ENCODE measurements around the gene MCEMP1.

The MCEMP1 gene

DNA sequence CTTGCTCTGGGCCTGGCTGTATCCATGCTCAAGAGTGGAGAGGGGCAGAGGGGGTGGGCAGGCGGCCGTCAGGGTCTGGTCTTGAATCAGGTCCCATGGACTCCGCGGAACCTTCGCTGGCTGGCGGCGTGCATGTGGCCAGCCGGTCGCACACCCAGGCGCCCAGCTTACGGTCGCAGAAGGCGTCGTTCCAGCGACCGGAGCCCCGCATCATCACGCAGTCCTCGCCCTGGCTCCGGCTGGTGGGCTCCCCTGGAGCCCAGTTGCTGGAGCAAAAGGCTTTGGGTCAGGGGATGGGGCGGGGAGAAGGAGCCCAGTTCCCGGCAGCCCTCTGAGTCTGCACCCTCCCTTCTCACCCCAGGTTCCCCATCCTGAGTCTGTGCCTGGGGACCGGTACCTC, 12.3 kb downstream of the MCEMP1 start:
- Histone ChIP-seq H4K20me1 (ENCODE audit: control insufficient read depth, insufficient read depth, low read depth, low read length) (no peaks in the 10 kb centered on the region; the same call in 1 of the 2 replicates), H3K27me3 (ENCODE audit: control insufficient read depth, low read length) (no peaks in the 10 kb centered on the region), H3F3A (ENCODE audit: control insufficient read depth, insufficient read depth) (no peaks in the 10 kb centered on the region), H3K27ac (ENCODE audit: low read depth, low read length) (no peak overlapping the region), H3K4me3 (ENCODE audit: low read length) (no peak overlapping the region), H3K4me2 (ENCODE audit: low read length) (no peak overlapping the region), H3K4me1 (ENCODE audit: control insufficient read depth, low read length) (no peaks in the 10 kb centered on the region), H3K9me2 (replicated peaks; ENCODE audit: control insufficient read depth, low read length) (no peaks in the 10 kb centered on the region), H3K36me3 (ENCODE audit: control insufficient read depth, low read length) (no peaks in the 10 kb centered on the region), H3K79me2 (ENCODE audit: control insufficient read depth, low read length) (no peaks in the 10 kb centered on the region), H3K9me3 (ENCODE audit: control insufficient read depth, insufficient read depth, low read length) (no peaks in the 10 kb centered on the region)
- TF ChIP-seq, protein P1, sequence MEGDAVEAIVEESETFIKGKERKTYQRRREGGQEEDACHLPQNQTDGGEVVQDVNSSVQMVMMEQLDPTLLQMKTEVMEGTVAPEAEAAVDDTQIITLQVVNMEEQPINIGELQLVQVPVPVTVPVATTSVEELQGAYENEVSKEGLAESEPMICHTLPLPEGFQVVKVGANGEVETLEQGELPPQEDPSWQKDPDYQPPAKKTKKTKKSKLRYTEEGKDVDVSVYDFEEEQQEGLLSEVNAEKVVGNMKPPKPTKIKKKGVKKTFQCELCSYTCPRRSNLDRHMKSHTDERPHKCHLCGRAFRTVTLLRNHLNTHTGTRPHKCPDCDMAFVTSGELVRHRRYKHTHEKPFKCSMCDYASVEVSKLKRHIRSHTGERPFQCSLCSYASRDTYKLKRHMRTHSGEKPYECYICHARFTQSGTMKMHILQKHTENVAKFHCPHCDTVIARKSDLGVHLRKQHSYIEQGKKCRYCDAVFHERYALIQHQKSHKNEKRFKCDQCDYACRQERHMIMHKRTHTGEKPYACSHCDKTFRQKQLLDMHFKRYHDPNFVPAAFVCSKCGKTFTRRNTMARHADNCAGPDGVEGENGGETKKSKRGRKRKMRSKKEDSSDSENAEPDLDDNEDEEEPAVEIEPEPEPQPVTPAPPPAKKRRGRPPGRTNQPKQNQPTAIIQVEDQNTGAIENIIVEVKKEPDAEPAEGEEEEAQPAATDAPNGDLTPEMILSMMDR (IDR thresholded peaks at IDR 0.05; ENCODE audit: low read depth, low read length, poor library complexity, severe bottlenecking), result no peak
- no peak for TF ChIP-seq EZH2phosphoT487 (IDR thresholded peaks at IDR 0.05; ENCODE audit: borderline replicate concordance, low read length)

DNA sequence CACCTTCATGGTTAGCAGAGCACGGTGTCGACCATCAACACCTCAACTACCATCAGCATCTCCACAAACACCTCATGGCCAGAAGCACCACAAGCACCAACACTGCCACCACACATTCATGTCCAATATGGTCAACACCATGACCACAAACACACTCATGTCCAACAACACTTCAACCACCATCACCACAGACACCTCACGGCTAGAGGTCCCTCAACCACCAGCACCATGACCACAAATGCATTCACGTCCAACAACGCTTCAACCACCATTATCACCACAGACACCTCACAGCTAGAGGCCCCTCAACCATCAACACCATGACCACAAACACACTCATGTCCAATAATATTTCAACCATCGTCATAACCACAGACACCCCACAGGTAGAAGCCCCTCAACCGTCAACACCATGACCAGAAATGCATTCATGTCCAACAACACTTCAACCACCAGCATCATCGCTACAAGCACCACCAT, 13.9 kb downstream of the MCEMP1 start:
- H3K27me3 ChIP-seq (ENCODE audit: control insufficient read depth, low read length), result peaks cover 12% of the 10 kb centered on the region
- no peak overlapping the region for H3K4me2 ChIP-seq (ENCODE audit: low read length)
- TF ChIP-seq, protein P1 (IDR thresholded peaks at IDR 0.05; ENCODE audit: low read depth, low read length, poor library complexity, severe bottlenecking), result no peak
- H3K9me3 ChIP-seq (ENCODE audit: control insufficient read depth, insufficient read depth, low read length), result no peaks in the 10 kb centered on the region
- no peaks in the 10 kb centered on the region for H3K9me2 ChIP-seq (replicated peaks; ENCODE audit: control insufficient read depth, low read length)
- no peak overlapping the region for H3K27ac ChIP-seq (ENCODE audit: low read depth, low read length)
- no peaks in the 10 kb centered on the region for H3K36me3 ChIP-seq (ENCODE audit: control insufficient read depth, low read length)
- H3K4me3 ChIP-seq (ENCODE audit: low read length), result no peak overlapping the region
- no peaks in the 10 kb centered on the region for H3K79me2 ChIP-seq (ENCODE audit: control insufficient read depth, low read length)
- H3K4me1 ChIP-seq (ENCODE audit: control insufficient read depth, low read length), result no peaks in the 10 kb centered on the region; the same call in 1 of the 2 replicates
- no peaks in the 10 kb centered on the region for H4K20me1 ChIP-seq (ENCODE audit: control insufficient read depth, insufficient read depth, low read depth, low read length)
- no peaks in the 10 kb centered on the region for H3F3A ChIP-seq (ENCODE audit: control insufficient read depth, insufficient read depth)

DNA sequence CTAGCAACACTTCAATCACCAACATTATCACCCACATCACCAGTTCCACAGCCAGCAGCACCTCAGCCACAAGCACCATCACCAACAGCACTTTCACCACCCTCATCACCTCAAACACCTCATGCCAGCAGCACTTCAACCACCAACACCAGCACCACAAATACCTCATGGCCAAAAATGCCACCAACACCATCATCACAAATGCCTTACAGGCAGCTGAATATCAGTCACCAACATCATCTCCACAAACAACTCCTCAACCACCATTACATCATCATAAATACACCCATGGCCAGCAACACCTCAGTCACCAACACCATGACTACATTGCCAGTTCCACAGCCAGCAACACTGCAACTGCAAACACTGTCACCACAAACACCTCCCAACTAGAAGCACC, 14.6 kb downstream of the MCEMP1 start:
- Histone ChIP-seq H3K79me2 (ENCODE audit: control insufficient read depth, low read length) (no peaks in the 10 kb centered on the region), H3K9me2 (replicated peaks; ENCODE audit: control insufficient read depth, low read length) (no peaks in the 10 kb centered on the region), H3K27me3 (ENCODE audit: control insufficient read depth, low read length) (peaks cover 13% of the 10 kb centered on the region), H3K4me1 (ENCODE audit: control insufficient read depth, low read length) (no peaks in the 10 kb centered on the region; the same call in 1 of the 2 replicates), H3K27ac (ENCODE audit: low read depth, low read length) (no peak overlapping the region), H3F3A (ENCODE audit: control insufficient read depth, insufficient read depth) (no peaks in the 10 kb centered on the region), H3K36me3 (ENCODE audit: control insufficient read depth, low read length) (no peaks in the 10 kb centered on the region), H3K4me3 (ENCODE audit: low read length) (no peak overlapping the region), H4K20me1 (ENCODE audit: control insufficient read depth, insufficient read depth, low read depth, low read length) (no peaks in the 10 kb centered on the region), H3K4me2 (ENCODE audit: low read length) (no peak overlapping the region), H3K9me3 (ENCODE audit: control insufficient read depth, insufficient read depth, low read length) (no peaks in the 10 kb centered on the region)
- TF ChIP-seq, protein P1 (IDR thresholded peaks at IDR 0.05; ENCODE audit: low read depth, low read length, poor library complexity, severe bottlenecking), result no peak
- TF ChIP-seq EZH2phosphoT487 (IDR thresholded peaks at IDR 0.05; ENCODE audit: borderline replicate concordance, low read length), result no peak

Data from DOHH2 (cell line).